GM12892 (cell line): ENCODE data around the gene CLCA2.

Source experiments
- DNase-seq: peaks from one replicate; pipeline ENCODE4 v3.0.0; 2011; ENCODE audit not compliant: insufficient read length
- FAIRE-seq: peaks from 2 replicates; lab custom pipeline; 2011; peaks lifted over from hg19 to GRCh38; lab: Jason Lieb, UNC
- POLR2A ChIP-seq: IDR thresholded peaks from 2 replicates; pipeline ENCODE4 v1.6.1; 2011; ENCODE audit warnings: low read depth, low read length, control low read depth
- POLR2AphosphoS5 ChIP-seq: IDR thresholded peaks from 2 replicates; pipeline ENCODE4 v1.6.1; 2011; ENCODE audit warnings: low read depth, low read length, control low read depth
- TAF1 ChIP-seq: IDR thresholded peaks from 2 replicates; pipeline ENCODE4 v1.6.1; 2011; ENCODE audit warnings: low read depth, mild to moderate bottlenecking, control low read depth, low read length, borderline replicate concordance

The CLCA2 gene

DNA sequence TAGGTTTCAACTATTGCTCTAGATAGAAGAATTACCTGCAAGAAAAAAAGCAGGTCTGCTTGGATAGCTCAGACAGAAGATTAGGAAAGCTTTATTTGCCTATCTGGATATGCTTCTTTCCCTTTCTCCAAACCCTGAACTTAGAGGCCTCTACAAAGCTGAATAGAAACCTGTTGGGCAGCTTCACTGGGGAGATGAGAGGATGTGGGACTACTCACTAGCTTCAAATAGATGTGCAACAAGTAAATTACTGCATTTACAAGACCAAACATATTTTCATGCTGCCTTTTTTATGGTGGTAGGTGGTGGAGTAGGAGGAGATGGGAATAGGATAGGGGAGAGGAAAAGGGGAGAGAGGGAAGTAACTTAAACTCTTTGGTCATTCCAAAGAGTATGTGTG is 6.4 kb downstream of the CLCA2 start:
- FAIRE-seq: no peak
- no peak for TF ChIP-seq TAF1
- TF ChIP-seq POLR2A: no peak
- TF ChIP-seq POLR2AphosphoS5: no peak
- no peak for DNase-seq

DNA sequence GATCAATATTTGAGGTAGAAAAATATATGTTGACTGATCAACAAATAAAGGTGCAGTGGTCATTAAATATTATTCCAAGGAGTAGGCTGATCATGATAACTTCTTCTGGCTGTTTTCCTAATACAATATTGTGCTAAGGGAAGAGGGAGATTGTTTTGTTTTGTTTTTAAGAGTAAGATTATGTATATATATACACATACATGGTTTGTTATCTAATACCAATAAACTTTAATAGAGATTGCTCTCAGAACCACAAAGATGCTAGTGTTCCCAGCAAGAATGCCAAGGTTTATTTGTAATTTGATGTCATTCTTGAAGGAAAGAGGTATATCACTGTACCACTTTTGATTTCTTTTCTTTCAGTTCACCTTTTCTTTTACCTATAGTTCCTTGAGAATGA is 10.1 kb downstream of the CLCA2 start:
- TF ChIP-seq POLR2AphosphoS5: no peak
- TF ChIP-seq POLR2A: no peak
- TF ChIP-seq TAF1: no peak
- DNase-seq: no peak
- FAIRE-seq: no peak

DNA sequence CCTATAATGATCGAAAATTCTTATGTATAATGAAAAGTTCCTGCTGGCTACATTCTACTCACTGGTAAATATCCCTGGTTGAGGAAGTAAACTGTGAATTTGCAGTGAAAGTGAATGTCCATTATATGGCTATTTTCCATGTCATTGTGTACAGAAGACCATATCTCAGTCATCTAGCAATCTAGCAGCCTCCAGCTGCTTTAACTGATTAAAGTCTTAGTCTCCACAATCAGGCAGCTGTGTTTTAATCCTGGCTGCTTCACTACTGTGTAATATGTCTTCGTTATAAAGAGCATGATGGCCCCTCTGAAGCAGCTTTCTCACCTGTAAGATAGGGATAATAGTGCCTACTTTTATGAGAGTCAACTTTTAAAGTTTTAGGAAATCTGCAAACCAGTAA is 11.4 kb downstream of the CLCA2 start:
- no peak for FAIRE-seq
- DNase-seq: no peak
- TF ChIP-seq TAF1: no peak
- no peak for TF ChIP-seq POLR2A
- no peak for TF ChIP-seq POLR2AphosphoS5

- no peak for FAIRE-seq
- TF ChIP-seq TAF1 (no peak), POLR2AphosphoS5 (no peak), POLR2A (no peak)
- no peak for DNase-seq
Observed at GRCh38 chr1:86436041-86436440, 12.1 kb downstream of the CLCA2 start.

- DNase-seq: no peak
- no peak for TF ChIP-seq POLR2A
- TF ChIP-seq TAF1: no peak
- TF ChIP-seq POLR2AphosphoS5: no peak
- no peak for FAIRE-seq
Observed at GRCh38 chr1:86441581-86441980, 17.6 kb downstream of the CLCA2 start.

GRCh38 chr1:86441997-86442396 is 18.0 kb downstream of the CLCA2 start:
- FAIRE-seq: no peak
- DNase-seq: no peak
- TF ChIP-seq TAF1 (no peak), POLR2AphosphoS5 (no peak), POLR2A (no peak)

GRCh38 chr1:86445919-86446318 is 21.9 kb downstream of the CLCA2 start:
- TF ChIP-seq POLR2A (no peak), TAF1 (no peak), POLR2AphosphoS5 (no peak)
- no peak for DNase-seq
- FAIRE-seq: no peak

DNA sequence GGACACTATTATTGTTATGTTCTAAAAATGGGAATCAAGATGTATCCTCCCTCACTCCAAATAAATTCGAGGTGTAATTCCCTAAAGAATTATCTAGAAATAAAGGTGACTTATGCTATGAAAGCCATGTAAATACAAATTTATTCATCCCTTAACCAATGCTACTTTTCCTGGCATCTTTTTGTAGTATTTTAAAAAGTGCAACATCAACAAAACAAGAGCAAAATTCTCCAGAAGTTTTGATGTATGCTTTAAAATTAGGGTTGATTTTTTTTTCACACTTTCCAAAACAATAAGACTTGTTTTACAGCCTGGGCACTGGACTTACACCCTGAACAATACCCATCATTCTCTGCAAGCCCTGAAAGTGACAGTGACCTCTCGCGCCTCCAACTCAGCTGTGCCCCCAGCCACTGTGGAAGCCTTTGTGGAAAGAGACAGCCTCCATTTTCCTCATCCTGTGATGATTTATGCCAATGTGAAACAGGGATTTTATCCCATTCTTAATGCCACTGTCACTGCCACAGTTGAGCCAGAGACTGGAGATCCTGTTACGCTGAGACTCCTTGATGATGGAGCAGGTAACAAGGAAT is 23.3 kb downstream of the CLCA2 start:
- no peak for TF ChIP-seq POLR2A
- no peak for TF ChIP-seq POLR2AphosphoS5
- no peak for TF ChIP-seq TAF1
- FAIRE-seq (no peak), DNase-seq (no peak)

DNA sequence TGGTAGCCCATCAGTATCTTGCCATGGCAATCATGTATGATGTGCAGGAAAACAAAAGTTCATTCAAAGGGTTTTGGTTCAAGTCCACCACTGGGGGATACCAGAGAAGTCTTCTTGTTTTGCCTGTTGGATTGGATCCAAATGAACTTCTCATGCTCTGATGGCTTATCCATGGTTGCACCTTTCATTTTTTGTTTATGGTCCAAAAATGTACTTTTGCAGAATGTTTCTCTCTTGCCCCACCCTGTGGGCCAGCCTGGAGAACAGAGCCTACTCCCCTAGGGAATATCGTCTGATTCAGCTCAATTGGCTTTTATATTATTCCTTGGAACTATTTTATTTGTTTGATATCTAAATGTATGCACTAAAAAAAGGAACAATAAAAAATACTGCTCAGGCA is 24.7 kb downstream of the CLCA2 start:
- TF ChIP-seq TAF1: no peak
- FAIRE-seq (no peak), DNase-seq (no peak)

GRCh38 chr1:86449103-86449502 is 25.1 kb downstream of the CLCA2 start:
- TF ChIP-seq TAF1 (no peak), POLR2A (no peak), POLR2AphosphoS5 (no peak)
- no peak for FAIRE-seq
- no peak for DNase-seq

- DNase-seq (no peak), FAIRE-seq (no peak)
- TF ChIP-seq POLR2A (no peak), TAF1 (no peak), POLR2AphosphoS5 (no peak)
Observed at GRCh38 chr1:86450847-86451246, 26.9 kb downstream of the CLCA2 start.

DNA sequence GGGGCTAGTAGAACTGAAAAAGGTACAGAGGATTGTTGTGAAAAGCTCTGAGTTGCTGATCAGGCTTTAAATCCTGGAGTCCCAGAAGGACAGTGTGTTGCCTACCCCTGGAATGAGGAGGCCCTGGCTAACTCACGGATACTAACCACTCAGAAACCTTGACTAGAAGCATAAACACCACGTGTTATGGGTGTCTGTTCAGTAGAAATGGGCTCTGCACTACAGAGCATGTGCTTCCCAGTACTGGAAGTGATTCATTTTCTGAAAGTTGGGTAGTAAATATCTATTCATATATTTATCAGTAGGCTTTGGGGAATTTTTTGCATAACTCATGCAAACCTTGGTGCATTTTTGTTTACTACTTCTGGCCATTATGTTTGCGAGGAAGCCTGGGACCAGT is 29.7 kb downstream of the CLCA2 start:
- FAIRE-seq (no peak), DNase-seq (no peak)
- no peak for TF ChIP-seq TAF1
- no peak for TF ChIP-seq POLR2A
